Calu3 (cell line): ENCODE data around the gene PRKCZ. TPM values are rescaled to one million over a fixed set of nuclear protein-coding genes. Genes with fewer than 3 reads are reported as not detected.

Source experiments
- BruUV-seq: library from RNA; stranded (reverse); fragments of 400-500 nt; replicated peaks from 2 replicates; lab custom pipeline; 2021; lab: Mats Ljungman, UMichigan
- CTCF ChIA-PET: fragments of 300-600 bp; sonication (Branson Sonifier 250); formaldehyde crosslinking; loops from one replicate; lab custom pipeline; 2022; ENCODE audit warnings: antibody characterized with exemption; lab: Charles Lee
- DNase-seq: peaks from one replicate; pipeline ENCODE4 v3.0.0; 2022
- H3K27ac Mint-ChIP-seq: one replicate; pipeline ENCODE4 v1.8.0; 2022; ENCODE audit warnings: mixed read lengths; ENCODE audit not compliant: unreplicated experiment
- H3K27me3 Mint-ChIP-seq: one replicate; pipeline ENCODE4 v1.8.0; 2022; ENCODE audit warnings: mixed read lengths; ENCODE audit not compliant: unreplicated experiment
- H3K36me3 Mint-ChIP-seq: one replicate; pipeline ENCODE4 v1.8.0; 2022; ENCODE audit warnings: mild to moderate bottlenecking, moderate library complexity, mixed read lengths; ENCODE audit not compliant: insufficient read depth, unreplicated experiment
- H3K4me1 Mint-ChIP-seq: one replicate; pipeline ENCODE4 v1.8.0; 2022; ENCODE audit warnings: mild to moderate bottlenecking, low read depth, mixed read lengths; ENCODE audit not compliant: unreplicated experiment
- H3K4me3 Mint-ChIP-seq: one replicate; pipeline ENCODE4 v1.8.0; 2022; ENCODE audit warnings: mild to moderate bottlenecking, low read depth, moderate library complexity, mixed read lengths; ENCODE audit not compliant: unreplicated experiment
- H3K9me3 Mint-ChIP-seq: one replicate; pipeline ENCODE4 v1.8.0; 2022; ENCODE audit warnings: low read depth, mixed read lengths; ENCODE audit not compliant: unreplicated experiment
- intact Hi-C: fragments of 100-400 bp; cut with micrococcal nuclease; formaldehyde crosslinking; loops from one replicate; pipeline ENCODE4 v1.10.0; 2022; ENCODE audit not compliant: unreplicated experiment
- total RNA-seq: library from RNA; stranded (reverse); gene quantifications from 2 replicates; pipeline ENCODE4 v1.2.3, GENCODE V29; 2022
- TF ChIP-seq, protein P1 (sequence below): fragments of 200-600 bp; IDR thresholded peaks from one replicate; pipeline ENCODE4 v1.8.0; 2022; ENCODE audit warnings: antibody characterized with exemption; ENCODE audit not compliant: unreplicated experiment

Gene PRKCZ
- total RNA-seq, 1 experiment from 2014 or later = 26.0 TPM

DNA sequence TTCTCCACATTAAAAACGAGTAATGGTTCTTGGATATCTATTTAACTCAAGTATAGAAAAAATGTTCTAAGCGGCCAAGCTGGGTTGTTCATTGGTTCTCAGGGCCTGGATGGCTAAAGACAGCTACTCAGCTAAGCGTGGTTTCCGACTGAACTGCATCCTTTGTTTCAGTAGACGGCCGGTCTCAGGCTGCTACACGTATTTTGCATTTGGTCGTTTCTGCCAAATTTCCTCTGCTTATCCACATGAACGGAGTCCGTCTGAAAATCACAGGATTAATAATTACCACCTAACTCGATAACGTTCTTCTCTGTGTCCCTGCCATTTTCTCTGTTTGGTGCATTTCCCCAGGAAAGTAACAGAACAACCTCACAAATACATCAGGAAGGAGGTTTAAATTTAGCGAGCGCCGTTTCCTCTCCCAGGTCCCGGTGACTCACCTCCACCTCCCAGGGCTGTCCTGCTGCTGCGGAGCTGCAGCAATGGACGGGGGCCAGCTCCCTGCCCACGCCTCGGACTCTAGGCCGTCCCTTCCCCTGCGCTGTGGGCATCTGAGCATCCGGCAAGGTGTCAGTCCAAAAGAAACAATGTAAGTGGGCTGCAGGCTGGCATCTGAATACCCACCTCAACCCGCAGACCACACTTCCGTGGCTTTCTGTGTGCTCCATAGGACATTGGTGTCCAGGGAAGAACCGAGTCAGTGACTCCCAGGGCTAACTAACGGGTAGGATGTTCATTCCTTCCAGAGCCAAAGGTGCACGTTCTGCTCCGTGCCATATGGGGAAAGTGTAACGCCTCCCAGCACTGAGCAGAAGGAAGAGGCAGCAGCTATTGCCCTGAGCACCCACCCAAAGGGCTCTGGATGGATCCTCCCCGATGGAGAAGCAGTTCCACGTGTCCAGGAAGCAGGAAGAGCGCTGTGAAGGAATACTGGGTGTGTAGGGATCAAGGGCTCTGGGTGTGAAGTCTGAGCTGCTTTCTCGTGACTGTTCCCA is 35.2 kb upstream of the PRKCZ start:
- TF ChIP-seq, protein P1, sequence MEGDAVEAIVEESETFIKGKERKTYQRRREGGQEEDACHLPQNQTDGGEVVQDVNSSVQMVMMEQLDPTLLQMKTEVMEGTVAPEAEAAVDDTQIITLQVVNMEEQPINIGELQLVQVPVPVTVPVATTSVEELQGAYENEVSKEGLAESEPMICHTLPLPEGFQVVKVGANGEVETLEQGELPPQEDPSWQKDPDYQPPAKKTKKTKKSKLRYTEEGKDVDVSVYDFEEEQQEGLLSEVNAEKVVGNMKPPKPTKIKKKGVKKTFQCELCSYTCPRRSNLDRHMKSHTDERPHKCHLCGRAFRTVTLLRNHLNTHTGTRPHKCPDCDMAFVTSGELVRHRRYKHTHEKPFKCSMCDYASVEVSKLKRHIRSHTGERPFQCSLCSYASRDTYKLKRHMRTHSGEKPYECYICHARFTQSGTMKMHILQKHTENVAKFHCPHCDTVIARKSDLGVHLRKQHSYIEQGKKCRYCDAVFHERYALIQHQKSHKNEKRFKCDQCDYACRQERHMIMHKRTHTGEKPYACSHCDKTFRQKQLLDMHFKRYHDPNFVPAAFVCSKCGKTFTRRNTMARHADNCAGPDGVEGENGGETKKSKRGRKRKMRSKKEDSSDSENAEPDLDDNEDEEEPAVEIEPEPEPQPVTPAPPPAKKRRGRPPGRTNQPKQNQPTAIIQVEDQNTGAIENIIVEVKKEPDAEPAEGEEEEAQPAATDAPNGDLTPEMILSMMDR = no peak
- peak; percentile 62 for DNase-seq
- no TSS peak for BruUV-seq
- Mint-ChIP-seq H3K27me3 (peaks cover 40% of the 10 kb centered on the region), H3K9me3 (no peaks in the 10 kb centered on the region), H3K27ac (no peak overlapping the region), H3K36me3 (peaks cover 12% of the 10 kb centered on the region), H3K4me3 (peak overlapping the region; percentile 61), H3K4me1 (peaks cover 11% of the 10 kb centered on the region)
- CTCF ChIA-PET = interaction anchor here (0.7 kb wide), 1 partner anchor 21 kb away, joined by 3 read pairs; no protein-coding TSS in a partner anchor
- intact Hi-C loops = no loop called here

DNA sequence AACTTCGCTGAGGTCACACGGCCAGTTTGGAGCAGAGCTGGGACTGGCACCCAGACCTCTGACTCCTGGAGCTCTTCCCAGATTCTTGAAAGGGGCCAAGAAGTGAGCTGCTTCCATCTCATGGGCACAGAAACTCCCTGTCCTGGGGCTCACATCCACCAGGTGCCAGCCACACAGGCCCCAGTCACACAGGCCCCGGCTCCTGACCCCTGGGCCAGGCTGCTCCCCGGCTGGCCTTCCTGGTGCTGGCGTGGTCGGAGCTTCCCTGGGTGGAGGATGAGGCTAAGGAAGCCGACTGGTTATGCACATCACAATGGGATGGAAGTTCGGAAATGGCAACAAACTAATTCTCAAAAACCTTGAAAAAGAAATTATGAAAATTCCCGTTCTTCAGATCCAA is 34.1 kb upstream of the PRKCZ start:
- Mint-ChIP-seq H3K9me3 (no peaks in the 10 kb centered on the region), H3K4me3 (no peak overlapping the region), H3K36me3 (peaks cover 12% of the 10 kb centered on the region), H3K27ac (no peak overlapping the region), H3K4me1 (peaks cover 11% of the 10 kb centered on the region), H3K27me3 (peaks cover 51% of the 10 kb centered on the region)
- TF ChIP-seq, protein P1 = no peak
- intact Hi-C loops = no loop called here
- no TSS peak for BruUV-seq
- DNase-seq = no peak
- CTCF ChIA-PET = no interaction called here

DNA sequence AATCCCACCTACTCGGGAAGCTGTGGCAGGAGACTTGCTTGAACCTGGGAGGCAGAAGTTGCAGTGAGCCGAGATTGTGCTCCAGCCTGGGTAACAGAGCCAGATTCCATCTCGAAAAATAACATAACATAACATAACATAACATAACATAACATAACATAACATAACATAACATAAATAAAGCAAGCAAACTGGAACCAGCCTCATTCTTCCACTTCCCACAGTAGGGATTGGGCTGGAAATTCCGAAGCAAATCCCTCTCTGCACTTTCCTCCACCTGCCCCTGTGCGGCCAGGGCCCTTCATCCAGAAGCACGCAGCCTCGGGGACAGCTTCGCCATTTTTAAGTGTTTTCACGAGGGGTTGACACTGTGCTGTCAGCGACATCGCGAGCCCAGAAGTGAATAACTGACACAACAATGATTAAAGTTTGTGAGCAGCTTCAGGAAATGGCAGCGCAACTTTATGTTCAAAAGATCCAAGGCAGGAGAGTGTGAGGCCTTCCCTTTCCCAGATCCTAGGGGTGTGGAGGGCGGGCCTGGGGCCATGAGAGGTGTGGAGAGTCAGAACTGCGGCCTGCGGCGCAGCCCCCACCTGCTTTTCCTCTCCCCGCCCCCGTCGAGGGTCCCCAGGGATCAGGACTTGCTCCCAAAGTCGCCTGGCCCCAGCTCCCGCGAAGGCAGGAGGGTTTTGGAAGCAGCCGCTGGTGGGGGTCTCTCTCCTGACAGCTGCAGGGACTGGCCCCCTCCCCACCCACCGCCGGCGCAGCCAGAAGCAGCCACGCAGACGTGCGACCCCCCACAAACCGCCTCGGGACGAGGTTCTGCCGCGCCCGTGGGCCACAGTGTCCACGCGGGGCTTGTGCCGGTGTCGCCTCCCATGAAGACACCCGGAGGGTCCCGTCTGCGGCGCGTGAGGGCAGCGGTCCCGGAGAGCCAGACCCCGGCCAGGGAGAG is 31.7 kb upstream of the PRKCZ start:
- Mint-ChIP-seq H3K27me3 (peaks cover 75% of the 10 kb centered on the region), H3K36me3 (peaks cover 12% of the 10 kb centered on the region), H3K4me1 (peaks cover 11% of the 10 kb centered on the region), H3K27ac (no peak overlapping the region), H3K4me3 (no peak overlapping the region), H3K9me3 (no peaks in the 10 kb centered on the region)
- TF ChIP-seq, protein P1 = no peak
- intact Hi-C loops = no loop called here
- DNase-seq = no peak
- CTCF ChIA-PET = no interaction called here
- no TSS peak for BruUV-seq

DNA sequence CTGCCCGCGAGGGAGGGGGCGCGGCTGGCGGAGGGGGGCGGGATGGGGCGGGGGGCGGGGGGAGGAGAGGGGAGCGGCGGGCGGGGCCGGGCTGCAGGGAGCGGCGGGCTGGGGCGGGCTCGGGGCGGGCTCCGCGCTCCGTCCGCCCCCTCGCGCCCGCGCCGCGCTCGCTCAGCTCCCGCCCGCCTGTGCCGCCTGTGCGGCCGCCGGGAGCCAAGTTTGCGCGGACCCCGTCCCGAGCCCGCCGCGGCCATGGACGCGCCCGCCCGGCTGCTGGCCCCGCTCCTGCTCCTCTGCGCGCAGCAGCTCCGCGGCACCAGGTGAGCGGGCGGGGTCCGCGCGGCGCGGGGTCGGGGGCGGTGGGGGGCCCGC is 31.1 kb upstream of the PRKCZ start, which contains the start of gene GABRD:
Gene GABRD (plus strand): TSS at position 174 of the 372 bp plus-strand sequence. CDS start 79 bp downstream, at position 253.
- no peak within 1 kb of the TSS for H3K27ac Mint-ChIP-seq
- peaks cover 11% of the 10 kb centered on the region for H3K4me1 Mint-ChIP-seq
- CTCF ChIA-PET = no interaction called here
- peaks cover 12% of the 10 kb centered on the region for H3K36me3 Mint-ChIP-seq
- BruUV-seq = no TSS peak
- peaks cover 82% of the 10 kb centered on the region for H3K27me3 Mint-ChIP-seq
- H3K9me3 Mint-ChIP-seq = no peaks in the 10 kb centered on the region
- DNase-seq = peak; percentile 6
- H3K4me3 Mint-ChIP-seq = no peak within 1 kb of the TSS
- TF ChIP-seq, protein P1 = no peak
- intact Hi-C loops = no loop called here
